HG03095 (cell line): ENCODE measurements around the gene DNMT1.

Source experiments
- ATAC-seq: cut with Tn5 transposase; IDR thresholded peaks from one replicate; pipeline ENCODE4 v1.9.1; 2021; ENCODE audit warnings: moderate library complexity; ENCODE audit not compliant: unreplicated experiment

The DNMT1 gene

DNA sequence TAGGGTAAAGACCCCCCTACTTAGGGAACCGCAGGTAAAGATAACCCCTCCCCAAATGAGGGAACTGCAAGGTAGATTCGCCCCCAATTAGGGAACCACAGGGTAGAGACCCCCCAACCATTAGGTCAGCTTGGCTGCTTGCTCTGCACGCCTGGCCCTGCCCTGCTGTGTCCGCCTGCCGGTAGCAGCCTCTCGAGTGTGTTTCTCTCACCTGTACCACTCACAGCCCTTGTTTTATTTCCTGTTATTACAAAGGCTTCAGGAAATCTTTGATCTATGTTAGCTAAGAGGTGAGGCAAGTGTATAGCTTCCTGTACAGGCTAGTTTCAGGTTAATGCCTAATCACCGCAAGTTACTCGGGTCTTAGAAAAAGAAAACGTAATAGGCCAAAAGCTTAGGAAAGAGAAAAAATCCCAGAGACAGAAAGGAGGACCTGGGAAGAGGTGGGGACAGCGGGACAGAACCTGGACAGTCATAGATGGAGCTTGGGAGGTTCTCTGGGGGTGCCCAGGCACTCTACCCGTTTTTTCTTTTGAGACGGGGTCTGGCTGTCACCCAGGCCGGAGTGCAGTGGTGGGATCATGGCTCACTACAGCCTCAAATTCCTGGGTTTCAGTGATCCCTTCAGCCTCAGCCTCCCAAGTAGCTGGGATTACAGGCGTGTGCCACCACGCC lies 51.9 kb downstream of the DNMT1 start:
- no peak for ATAC-seq

DNA sequence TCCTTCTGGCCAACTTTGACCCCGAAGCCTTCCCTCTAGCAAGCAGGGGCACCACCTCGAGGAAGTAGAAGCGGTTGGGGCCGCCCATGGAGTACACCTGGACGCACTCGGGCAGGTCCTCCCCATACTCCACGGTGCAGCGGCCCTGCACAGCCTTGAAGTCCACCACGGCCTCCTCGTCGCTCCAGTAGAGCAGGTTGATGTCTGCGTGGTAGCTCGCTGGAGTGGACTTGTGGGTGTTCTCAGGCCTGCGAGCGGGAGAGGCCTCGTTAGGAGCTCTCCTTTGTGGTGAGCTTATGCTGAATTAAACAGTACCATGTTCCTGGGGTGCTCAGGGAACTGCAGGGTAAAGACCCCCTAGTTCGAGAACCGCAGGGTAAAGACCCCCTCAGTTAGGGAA lies 52.8 kb downstream of the DNMT1 start:
- ATAC-seq: no peak

DNA sequence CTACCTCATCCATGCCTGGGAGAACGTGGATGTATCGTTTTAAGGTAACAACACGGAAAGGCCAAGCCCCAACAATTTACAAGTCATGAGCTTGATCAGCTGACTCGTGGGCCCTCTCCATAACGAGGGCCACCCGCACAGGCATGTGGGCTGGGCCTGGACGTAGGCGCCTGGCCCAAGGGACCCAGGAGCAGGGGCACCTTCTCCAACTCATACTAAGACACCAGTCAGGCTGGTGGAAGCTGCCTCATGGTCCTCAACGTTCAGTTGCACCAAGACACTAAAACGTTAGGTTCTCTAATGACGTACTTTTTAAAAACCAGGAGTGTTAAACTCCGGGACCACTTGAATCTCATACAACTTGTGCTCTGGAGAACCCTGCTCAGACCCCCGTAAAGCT lies 53.3 kb downstream of the DNMT1 start:
- no peak for ATAC-seq

DNA sequence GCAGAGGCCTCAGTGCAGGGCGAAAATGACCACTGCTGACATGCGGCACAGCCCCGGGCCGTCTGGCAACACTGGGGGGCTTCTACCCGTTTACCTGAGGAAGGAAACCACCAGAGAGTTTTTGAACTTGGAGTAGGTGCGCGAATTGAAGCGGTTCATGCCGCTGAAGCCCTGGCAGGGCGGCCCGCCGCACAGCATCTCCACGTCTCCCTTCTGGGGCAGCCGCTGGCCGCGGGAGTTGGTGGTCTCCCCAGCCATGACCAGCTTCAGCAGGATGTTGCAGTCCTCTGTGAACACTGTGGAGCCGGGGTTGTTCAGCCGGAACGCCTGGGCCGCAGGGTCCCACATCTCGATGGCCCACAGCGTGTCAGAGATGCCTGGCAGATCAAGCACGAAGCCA lies 54.8 kb downstream of the DNMT1 start:
- no peak for ATAC-seq

DNA sequence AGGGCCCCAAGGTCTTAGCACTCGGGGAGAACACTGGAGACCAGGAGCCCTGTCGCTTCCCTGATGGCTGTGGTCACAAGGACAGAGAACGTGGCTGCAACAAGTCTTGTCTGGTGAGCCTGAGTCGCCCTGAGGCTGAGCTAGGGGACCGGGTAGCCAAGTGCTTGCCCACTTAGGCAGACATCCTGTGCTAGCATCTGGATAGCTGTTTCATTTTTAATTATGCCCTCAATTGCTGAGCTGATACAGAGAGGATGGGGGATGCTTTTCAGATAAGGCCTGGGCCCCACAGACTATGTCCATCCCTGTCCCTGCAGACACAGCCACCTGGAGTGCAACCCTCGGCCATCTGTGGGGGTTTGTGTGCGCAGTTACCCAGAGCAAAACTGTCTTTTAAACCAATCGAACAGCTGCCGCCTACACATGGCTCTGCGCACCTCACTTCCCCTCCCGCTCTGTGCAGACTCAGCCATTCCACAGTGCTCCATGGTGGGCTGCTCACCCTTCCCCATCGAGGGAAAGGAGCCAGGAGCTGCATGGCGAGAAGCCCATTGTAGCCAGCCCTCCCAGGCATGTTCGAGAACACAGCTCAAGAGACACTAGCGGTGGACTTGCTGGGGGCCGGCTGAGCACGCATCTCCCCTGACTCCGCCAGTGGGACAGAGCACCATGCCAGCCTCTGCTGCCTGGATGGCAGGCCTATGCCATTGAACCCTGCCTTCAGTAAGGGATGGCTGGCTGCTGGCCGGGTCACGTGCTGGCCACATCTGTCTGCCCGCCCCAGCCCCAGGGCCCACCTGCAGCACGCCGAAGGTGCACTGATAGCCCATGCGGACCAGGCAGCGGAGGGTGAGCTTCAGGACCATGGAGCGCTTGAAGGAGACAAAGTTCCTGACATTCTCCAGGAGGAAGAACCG lies 55.6 kb downstream of the DNMT1 start:
- ATAC-seq: no peak

DNA sequence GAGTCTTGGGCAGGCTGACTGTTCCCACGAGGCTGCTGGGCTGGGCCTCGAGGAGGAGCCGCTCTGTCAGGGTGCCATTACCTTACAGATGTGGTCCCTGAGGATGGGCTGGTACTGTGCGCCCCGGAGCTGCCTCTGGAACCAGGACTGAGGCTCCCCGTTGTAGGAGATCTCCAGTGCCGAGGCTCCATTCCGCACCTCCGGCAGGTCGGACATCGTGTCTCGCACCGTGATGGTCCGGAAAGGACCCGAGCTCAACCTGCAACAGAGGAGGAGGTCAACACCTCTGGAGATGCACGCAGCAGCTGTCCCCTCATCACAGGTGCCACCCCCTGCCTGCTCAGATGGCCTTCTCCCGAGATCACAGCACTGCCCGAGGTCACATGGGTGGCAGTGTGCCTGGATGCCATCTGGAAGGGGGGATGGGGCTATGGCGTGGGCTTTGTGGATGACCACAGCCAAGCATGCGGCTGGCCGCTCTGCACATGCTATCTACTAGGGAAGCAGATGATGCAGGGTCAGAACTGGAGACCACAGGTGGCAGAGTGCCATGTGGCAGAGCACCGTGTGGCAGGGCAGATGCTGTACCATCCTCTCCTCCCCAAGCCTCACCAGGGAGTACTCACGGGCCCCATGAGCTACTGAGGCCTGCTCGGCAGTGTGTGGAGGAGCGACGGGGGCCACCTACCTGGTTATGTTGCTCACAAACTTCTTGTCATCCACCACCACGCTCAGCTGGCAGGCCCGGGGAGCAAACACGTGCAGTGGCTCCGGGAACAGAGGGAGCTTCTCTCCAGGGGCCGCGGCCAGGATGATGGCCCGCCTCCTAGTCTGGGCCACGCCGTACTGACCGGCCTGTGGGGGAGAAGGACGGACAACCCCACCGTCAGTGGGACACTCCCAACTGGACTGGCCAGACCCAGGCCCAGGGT lies 56.7 kb downstream of the DNMT1 start:
- no peak for ATAC-seq

DNA sequence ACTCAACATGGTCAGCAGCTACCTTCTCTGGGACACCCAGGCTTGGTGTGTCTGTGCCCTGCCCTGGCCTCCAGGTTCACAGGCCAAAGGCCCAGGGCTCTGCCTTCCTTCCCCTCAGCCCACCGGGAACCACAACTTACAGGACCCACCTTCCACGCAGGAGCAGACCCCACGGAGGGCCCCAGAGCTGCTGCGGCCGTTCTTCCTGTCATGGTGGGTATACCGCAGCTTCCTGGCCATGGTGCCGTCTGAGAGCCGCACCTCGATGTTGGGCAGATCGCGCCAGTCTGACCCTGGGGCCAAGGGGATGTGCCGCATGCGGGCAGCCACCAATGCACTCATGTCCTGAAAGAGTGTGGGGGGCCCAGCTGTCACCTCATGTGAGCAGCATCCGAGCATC lies 57.8 kb downstream of the DNMT1 start:
- ATAC-seq: no peak

DNA sequence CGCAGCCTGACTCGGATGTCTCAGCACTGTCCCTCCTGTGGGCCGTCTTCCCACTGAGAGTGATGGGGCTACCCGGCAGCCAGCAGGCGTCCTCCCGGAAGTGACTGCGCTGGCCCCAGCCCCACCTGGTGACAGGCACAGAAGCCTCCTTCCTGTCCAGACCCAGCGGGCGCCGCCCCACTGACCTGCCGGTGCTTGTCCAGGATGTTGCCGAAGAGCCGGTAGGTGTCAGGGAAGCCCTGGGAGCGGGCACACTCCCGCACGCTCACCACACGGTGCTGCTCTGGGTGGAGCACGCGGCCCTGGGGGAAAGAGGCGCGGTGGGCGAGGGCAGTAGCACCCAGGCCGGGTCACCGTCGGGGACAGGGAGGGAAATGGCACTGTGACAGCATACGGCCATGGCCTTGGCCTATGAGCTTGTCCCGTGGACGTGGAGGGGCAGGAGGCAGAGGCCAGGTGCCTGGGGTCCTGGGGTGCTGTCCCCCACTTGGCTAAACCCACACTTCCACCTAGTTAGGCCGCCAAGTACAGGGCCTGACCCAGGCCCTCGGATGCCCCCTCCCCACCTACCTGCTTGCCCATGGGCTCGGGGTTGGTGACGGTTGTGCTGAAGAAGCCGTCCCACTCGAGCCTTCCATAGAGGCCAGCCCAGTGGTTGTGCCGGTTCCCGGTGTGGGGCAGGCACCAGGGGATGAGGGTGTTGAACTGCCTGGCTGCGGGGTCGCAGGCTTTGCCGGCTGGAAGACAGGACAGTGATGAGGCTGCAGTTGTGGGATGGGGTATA lies 59.0 kb downstream of the DNMT1 start:
- no peak for ATAC-seq

DNA sequence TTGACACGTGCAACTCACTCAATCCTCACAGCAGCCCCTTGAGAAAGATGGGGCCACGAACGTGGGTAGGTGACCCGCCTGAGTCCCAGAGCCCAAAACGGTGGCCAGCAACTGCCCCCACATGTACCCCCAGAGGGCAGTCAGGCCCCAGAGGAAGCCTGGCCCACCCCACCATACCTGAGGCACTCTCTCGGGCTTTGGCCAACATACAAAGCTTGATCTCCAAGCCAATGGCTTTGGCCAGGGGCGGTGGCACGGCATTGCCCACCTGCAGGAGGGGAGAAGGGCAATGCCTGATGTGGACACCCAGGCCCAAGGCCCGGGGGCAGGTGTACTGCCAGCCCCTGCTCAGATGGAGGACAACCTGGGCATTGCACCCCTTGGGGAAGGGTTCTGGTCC lies 60.7 kb downstream of the DNMT1 start:
- no peak for ATAC-seq

DNA sequence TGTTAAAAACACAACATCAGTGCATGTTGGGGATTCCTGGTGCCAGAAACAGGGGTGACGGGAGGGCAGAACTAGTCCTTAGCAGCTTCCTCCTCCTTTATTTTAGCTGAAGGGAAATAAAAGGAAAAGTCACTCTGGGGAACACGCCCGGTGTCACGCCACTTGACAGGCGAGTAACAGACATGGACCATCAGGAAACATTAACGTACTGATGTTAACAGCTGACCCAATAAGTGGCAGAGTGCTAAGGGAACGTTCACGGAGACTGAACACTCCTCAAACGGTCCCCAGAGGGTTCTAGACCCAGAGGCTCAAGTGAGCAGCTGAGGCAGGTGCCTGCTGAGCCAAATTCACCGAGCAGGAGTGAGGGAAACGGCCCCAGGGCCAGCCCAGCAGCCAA lies 61.2 kb downstream of the DNMT1 start:
- no peak for ATAC-seq

DNA sequence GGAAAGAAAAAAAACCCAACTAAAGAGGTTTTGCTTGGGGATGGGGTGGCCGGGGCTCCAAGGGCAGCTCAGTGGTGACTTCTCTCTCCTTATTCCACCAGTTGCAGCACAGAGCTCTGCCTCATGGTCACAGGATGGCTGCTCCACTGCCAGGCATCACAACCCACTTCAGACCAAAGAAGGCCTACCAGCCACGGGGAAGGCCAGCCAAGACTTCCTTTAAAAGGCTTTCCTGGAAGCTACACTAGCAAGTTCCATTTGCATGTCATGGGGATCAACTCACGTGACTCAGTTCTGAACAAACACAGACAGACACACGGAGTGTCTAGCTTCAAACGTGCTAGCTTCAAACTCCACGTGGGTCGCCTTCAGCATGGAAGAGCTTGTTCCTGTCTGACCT lies 61.8 kb downstream of the DNMT1 start:
- no peak for ATAC-seq

DNA sequence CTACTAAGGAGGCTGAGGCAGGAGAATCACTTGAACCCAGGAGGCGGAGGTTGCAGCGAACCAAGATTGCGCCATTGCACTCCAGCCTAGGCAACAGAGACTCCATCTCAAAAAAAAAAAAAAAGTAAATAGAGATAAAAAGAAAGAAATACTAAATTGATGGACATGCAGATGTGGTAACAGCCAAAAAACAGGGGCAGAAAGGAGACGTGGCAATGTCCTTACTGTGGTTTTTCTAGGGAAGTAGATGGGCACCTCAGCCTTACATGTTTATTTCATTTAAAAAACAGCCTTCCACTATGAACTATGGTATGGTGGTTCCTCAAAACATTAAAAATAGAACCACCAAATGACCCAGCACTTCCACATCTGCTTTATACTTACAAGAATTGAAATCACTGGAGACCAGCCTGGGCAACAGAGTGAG lies 68.5 kb downstream of the DNMT1 start:
- ATAC-seq: no peak

DNA sequence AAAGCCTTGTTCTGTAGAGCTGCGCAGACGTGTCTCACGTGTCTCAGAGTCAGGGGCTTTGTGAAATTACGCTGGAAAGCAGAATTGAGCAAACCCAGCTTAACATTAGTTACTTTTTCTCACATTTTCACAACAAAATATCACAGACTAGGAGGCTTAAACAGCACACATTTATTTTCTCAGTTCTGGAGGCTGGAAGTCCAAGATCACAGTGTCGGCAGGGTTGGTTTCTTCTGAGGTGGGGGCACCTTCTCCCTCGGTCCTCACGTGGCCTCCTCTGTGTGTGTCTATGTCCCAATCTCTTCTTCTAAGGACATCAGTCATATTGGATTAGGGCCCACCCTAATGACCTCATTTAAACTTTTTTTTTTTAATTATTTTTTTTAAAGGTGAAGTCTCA lies 70.3 kb downstream of the DNMT1 start:
- ATAC-seq: no peak

DNA sequence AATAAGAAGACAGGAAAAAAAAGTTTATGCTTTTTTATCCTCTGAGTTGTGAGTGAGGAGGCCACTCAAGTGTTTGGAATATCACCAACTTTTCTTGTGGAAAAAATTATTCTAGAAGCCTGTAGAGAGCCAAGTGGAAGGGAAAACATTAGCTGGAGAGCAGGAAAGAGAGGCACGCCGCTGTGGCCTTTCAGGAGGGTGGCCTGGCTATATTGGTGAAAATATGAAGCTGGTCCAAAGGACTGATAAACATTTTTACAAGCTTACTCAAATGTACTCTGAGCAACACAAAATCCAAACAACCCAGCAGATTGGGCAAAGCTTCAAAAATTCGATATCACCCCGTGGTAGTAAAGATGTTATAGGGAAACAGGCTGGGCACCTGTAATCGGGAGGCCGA lies 72.7 kb downstream of the DNMT1 start:
- no peak for ATAC-seq

DNA sequence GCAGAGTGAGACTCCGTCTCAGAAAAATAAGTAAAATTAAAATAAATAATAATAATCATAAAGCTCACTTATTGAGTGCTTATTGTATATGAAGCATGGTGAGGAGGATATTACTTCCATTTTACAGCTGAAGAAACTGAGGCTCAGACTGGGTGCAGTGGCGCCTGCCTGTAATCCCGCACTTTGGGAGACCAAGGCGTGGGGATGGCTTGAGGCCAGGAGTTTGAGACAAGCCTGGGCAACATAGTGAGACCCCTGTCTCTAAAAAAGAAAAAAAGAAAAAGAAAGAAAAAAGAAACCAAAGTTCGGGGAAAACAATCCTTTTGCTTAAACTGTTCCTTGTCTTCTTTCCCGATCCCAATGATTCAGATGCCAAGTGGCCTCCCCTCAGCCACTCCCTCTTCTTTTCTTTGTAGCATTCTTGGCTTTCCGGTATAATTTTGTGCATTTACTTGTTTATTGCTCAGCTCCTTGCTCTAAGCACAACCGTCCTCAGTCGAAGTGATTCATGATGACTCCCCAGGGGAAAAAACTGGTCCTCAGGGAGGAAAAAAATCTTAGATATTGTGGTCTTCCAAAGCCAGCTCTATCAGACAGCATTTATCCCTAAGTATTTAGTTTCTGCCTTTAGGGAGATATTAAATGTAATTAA lies 74.1 kb downstream of the DNMT1 start:
- no peak for ATAC-seq

DNA sequence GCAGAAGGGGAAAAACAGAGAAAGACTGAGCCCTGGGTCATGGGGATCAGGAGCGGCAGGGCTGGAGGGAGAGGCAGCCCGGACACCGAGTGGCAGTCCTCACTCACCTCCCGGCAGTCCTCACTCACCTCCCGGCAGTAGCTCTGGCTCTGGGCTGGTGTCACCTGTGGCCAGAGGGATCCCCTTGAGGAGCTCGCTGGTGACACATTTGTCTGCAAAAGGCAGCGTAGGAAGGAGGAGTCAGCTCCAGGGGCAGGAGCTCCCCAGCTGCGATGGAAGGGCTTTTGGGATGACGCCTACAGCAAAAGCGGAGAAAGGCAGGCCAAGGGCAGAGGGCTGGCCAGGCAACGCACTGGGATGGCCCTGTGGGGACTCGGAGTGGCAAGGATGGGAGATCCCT lies 75.8 kb downstream of the DNMT1 start:
- ATAC-seq: no peak

DNA sequence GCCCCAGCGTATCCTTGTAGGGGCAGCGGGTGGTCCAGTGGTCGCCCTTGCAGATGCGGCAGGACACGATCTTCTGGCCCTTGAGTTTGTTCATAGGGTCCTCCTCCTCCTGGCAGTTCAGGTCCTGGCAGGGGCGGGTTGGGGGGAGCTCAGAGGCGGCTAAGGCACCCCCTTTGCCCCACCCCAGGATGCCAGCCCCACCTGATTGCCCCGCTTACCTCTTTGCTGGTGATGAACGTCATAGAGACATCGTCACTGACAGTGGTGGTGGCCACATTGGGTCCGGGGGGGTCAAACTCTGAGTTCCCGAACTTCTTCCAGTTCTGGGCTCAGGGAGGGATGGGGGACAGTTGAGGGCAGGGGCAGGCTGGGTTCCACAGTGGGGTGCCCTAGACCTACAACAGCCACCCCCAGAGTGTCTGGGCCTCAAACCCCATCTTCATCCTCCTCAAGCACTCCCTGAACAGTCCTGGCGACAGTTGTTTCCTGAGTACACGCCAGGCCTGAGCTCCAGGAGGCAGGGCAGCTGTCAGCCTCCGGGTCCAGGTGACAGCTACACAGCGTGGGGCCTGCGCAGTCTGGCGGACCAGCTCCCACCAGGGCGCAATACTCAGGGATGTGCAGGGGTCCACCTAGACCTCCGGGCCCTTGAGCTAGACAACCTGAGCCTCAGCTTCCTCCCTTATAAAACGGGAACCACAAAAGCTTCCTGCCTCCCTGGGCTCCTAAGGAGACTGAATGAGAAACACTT lies 77.7 kb downstream of the DNMT1 start:
- ATAC-seq: no peak

DNA sequence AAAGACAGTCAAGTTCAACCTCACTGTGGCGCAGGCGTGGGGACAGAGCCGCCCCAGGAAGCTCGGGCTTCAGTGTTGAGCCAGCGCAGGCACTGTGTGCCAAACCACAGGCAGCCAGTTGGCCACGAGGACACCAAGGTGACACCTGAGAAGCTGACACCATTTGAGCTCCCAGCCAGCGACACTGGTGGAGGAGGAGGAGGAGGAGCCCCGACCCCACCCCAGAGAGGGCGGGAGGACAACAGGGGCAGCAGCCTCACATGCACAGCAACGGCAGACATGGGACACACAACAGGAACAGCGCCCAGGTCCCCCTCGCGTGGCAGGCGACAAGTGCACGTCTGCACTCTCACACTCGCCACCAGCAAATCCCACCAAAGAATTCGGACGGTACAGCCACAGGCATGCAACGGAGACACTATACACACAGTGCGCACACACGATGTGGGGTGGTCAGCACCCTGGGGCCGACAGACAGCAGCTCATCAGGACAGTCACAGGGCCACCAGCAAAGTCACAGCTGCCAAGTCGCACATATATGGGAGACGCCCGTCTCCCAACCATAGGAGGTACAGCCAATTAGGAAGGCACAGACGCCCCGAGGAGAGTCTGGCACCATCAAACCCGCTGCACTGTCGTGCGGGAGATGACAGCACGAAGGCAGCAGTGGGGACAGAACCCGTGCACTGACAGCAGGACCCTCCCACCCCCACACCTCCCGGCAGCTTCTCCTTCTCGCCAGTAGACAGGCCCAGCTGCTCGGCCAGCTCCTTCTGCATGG lies 78.5 kb downstream of the DNMT1 start:
- ATAC-seq: no peak
